Stomach smooth muscle (tissue), 2 donors: Measurements from ENCODE around the gene STK4.

ENCODE experiments used
- H3K27ac ChIP-seq: one replicate; pipeline ENCODE4 v1.7.0; 2013; ENCODE audit warnings: mild to moderate bottlenecking, low read length, inconsistent platforms
- H3K27me3 ChIP-seq, 2 donors: one replicate each; pipeline ENCODE4 v1.7.0; 2013; ENCODE audit warnings: low read length in 2 of 2; ENCODE audit not compliant: insufficient read depth in 2 of 2, control insufficient read depth in 1 of 2
- H3K36me3 ChIP-seq, 2 donors: one replicate each; pipeline ENCODE4 v1.7.0; 2013; ENCODE audit warnings: low read length in 2 of 2; ENCODE audit not compliant: control insufficient read depth in 2 of 2, insufficient read depth in 2 of 2
- H3K4me1 ChIP-seq: one replicate; pipeline ENCODE4 v1.7.0; 2013; ENCODE audit warnings: low read length; ENCODE audit not compliant: control insufficient read depth, insufficient read depth
- H3K4me3 ChIP-seq, 2 donors: one replicate each; pipeline ENCODE4 v1.7.0; 2013; ENCODE audit warnings: low read length in 2 of 2
- H3K9ac ChIP-seq, 2 donors: one replicate each; pipeline ENCODE4 v1.7.0; 2013; ENCODE audit warnings: low read length in 2 of 2, mild to moderate bottlenecking in 1 of 2
- H3K9me3 ChIP-seq, 2 donors: one replicate each; pipeline ENCODE4 v1.7.0; 2013; ENCODE audit warnings: low read length in 2 of 2; ENCODE audit not compliant: control insufficient read depth in 2 of 2
- donor health status: healthy.
- donor health status: Pancreatic carcinoma.

Gene STK4

GRCh38 chr20:45029884-45030283 lies 63.6 kb downstream of the STK4 start:
- peaks cover 0 to 8% of the 10 kb centered on the region in 2 donors for H3K36me3 ChIP-seq
- no peak overlapping the region for H3K27ac ChIP-seq
- no peaks in the 10 kb centered on the region for H3K4me1 ChIP-seq
- no peaks in the 10 kb centered on the region for H3K27me3 ChIP-seq
- no peaks in the 10 kb centered on the region for H3K9me3 ChIP-seq
- no peak overlapping the region for H3K9ac ChIP-seq
- no peak overlapping the region for H3K4me3 ChIP-seq

DNA sequence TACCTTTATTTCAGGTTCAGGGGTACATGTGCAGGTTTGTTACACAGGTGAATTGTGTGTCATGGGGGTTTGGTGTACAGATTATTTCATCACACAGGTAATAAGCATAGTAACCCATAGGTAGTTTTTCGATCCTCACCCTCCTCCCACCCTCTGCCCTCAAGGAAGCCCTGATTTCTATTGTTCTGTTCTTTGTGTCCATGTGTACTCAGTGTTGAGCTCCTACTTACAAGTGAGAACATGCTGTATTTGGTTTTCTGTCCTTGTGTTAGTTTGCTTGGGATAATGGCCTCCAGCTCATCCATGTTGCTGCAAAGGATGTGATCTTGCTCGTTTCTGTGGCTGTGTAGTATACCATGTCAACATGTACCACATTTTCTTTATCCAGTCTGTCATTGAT lies 66.0 kb downstream of the STK4 start:
- H3K9ac ChIP-seq = no peak overlapping the region
- no peak overlapping the region for H3K4me3 ChIP-seq
- H3K9me3 ChIP-seq = no peaks in the 10 kb centered on the region
- no peak overlapping the region for H3K27ac ChIP-seq
- no peaks in the 10 kb centered on the region for H3K27me3 ChIP-seq
- H3K4me1 ChIP-seq = peaks cover 3% of the 10 kb centered on the region
- no peaks in the 10 kb centered on the region for H3K36me3 ChIP-seq

DNA sequence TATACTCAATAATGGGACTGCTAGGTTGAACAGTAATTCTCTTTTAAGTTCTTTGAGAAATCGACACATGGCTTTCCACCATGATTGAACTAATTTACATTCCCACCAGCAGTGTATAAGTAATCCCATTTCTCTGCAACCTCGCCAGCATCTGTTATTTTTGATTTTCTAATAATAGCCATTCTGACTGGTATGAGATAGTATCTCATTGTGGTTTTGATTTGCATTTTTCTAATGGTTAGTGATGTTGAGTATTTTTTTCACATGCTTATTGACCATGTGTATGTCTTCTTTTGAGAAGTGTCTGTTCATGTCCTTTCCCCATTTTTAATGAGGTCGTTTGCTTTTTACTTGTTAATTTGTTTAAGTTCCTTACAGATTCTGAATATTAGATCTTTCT lies 66.5 kb downstream of the STK4 start:
- no peaks in the 10 kb centered on the region for H3K36me3 ChIP-seq
- no peaks in the 10 kb centered on the region for H3K9me3 ChIP-seq
- H3K4me3 ChIP-seq = no peak overlapping the region
- H3K27me3 ChIP-seq = no peaks in the 10 kb centered on the region
- H3K9ac ChIP-seq = no peak overlapping the region
- H3K4me1 ChIP-seq = peaks cover 3% of the 10 kb centered on the region
- no peak overlapping the region for H3K27ac ChIP-seq

DNA sequence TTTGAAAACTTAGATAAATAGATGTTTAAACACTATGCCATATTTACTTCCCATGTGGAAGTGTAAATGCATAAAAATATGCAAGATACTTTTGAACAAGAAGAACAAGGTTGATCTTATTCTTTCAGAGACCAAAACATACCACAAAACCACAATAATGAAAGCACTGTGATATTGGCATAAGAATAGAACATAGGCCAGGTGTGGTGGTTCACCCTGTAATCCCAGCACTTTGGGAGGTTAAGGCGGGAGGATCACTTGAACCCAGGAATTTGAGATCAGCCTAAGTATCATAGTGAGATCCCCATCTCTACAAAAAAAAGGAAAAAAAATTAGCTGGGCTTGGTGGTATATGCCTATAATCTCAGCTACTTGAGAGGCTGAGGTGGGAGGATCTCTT lies 68.1 kb downstream of the STK4 start:
- no peaks in the 10 kb centered on the region for H3K36me3 ChIP-seq
- H3K9me3 ChIP-seq = no peaks in the 10 kb centered on the region
- H3K27ac ChIP-seq = no peak overlapping the region
- no peak overlapping the region for H3K9ac ChIP-seq
- no peaks in the 10 kb centered on the region for H3K27me3 ChIP-seq
- H3K4me3 ChIP-seq = no peak overlapping the region
- H3K4me1 ChIP-seq = peaks cover 3% of the 10 kb centered on the region

DNA sequence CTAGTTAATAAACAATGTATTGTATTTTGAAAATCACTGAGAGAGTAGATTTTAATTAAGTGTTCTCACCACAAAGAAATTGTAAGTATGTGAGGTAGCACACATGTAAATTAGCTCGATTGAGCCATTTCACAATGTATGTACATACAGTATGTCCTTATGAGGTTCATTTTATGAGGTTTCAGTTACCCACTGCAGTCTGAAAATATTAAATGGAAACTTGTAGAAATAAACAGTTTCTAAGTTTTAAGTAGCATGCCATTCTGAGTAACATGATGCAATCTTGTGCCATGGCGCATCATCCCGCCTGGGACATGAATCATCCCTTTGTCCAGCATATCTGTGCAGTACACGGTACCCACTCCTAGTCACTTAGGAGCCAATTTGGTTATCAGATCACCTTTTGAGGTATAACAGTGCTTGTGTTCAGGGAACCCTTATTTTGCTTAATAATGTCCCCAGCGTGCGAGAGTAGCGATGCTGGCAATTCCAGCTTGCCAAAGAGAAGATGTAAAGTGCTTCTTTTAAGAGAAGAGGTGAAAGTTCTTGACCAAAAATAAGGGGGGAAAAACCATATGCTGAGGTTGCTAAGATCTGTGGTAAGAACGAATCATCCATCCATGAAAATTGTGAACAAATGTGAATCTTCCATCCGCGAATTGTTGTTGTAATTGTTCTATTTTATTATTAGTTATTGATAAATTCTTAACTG lies 69.9 kb downstream of the STK4 start:
- H3K27me3 ChIP-seq = no peaks in the 10 kb centered on the region
- no peaks in the 10 kb centered on the region for H3K36me3 ChIP-seq
- H3K4me1 ChIP-seq = peaks cover 3% of the 10 kb centered on the region
- H3K4me3 ChIP-seq = no peak overlapping the region
- no peaks in the 10 kb centered on the region for H3K9me3 ChIP-seq
- no peak overlapping the region for H3K27ac ChIP-seq
- no peak overlapping the region for H3K9ac ChIP-seq

GRCh38 chr20:45037050-45037449 lies 70.7 kb downstream of the STK4 start:
- no peaks in the 10 kb centered on the region for H3K9me3 ChIP-seq
- H3K27me3 ChIP-seq = no peaks in the 10 kb centered on the region
- no peak overlapping the region for H3K4me3 ChIP-seq
- no peak overlapping the region for H3K27ac ChIP-seq
- H3K9ac ChIP-seq = no peak overlapping the region
- H3K4me1 ChIP-seq = peaks cover 3% of the 10 kb centered on the region
- H3K36me3 ChIP-seq = no peaks in the 10 kb centered on the region

DNA sequence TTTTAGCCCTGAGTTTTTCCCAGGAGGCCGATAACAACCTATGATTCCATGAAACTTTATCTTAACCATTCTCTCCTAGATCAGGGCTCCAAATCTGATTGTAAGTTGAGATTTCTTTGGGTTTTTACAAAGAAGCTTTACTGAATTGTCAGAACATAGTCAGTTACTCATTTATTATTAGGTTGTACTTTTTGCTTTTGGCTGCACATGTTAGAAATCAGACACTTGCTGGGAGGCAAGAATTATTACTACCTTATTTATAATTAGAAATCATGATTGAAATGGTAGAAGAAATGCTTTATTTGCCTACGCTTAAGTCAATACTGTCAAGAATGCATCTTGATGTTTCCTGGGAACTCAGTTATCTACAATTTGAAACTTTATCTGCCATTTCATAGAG lies 71.3 kb downstream of the STK4 start:
- Histone ChIP-seq H3K9ac (no peak overlapping the region), H3K4me1 (peaks cover 3% of the 10 kb centered on the region), H3K4me3 (no peak overlapping the region), H3K27me3 (no peaks in the 10 kb centered on the region), H3K27ac (no peak overlapping the region), H3K9me3 (no peaks in the 10 kb centered on the region), H3K36me3 (no peaks in the 10 kb centered on the region)

- no peaks in the 10 kb centered on the region for H3K9me3 ChIP-seq
- no peak overlapping the region for H3K9ac ChIP-seq
- H3K4me3 ChIP-seq = no peak overlapping the region
- H3K36me3 ChIP-seq = no peaks in the 10 kb centered on the region
- H3K4me1 ChIP-seq = peaks cover 3% of the 10 kb centered on the region
- H3K27ac ChIP-seq = no peak overlapping the region
- H3K27me3 ChIP-seq = no peaks in the 10 kb centered on the region
Measured at GRCh38 chr20:45038745-45039474, 72.6 kb downstream of the STK4 start.

GRCh38 chr20:45039475-45039820 lies 73.1 kb downstream of the STK4 start:
- Histone ChIP-seq H3K4me1 (peaks cover 3% of the 10 kb centered on the region), H3K36me3 (no peaks in the 10 kb centered on the region), H3K4me3 (no peak overlapping the region), H3K27me3 (no peaks in the 10 kb centered on the region), H3K9me3 (no peaks in the 10 kb centered on the region), H3K9ac (no peak overlapping the region), H3K27ac (no peak overlapping the region)

- H3K27me3 ChIP-seq = no peaks in the 10 kb centered on the region
- H3K4me3 ChIP-seq = no peak overlapping the region
- H3K36me3 ChIP-seq = no peaks in the 10 kb centered on the region
- no peak overlapping the region for H3K27ac ChIP-seq
- H3K9ac ChIP-seq = no peak overlapping the region
- H3K4me1 ChIP-seq = peaks cover 3% of the 10 kb centered on the region
- no peaks in the 10 kb centered on the region for H3K9me3 ChIP-seq
Measured at GRCh38 chr20:45041464-45042337, 75.4 kb downstream of the STK4 start.
